ENCODE results near the gene SYT9. TPM values are rescaled to one million over a fixed set of nuclear protein-coding genes. Genes with fewer than 3 reads are reported as not detected.

Gene SYT9
- polyA plus RNA-seq, 4 donors: 0.09 to 0.72 TPM; not detected in 2

DNA sequence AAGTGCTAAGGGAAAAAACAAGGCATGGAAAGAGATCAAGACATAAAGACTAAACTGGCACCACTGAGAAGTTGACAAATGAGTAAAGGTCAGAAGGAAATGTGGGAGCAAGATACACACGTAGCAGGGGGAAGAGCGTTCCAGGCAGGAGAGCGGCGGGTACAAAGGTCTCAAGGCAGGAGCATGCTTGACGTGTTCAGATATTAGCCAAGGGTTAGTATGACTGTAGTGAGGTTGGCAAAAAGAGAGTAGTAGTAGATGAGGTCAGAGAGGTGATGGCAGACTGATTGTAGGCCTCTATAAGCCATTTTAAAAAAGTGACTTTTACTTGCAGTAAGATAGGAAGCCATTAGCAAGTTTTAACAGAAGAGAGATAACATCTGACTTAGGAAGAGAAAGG, 9.9 kb downstream of the SYT9 start:
- FAIRE-seq: no peak
- H3K36me3 ChIP-seq (ENCODE audit: control insufficient read depth in 3 of 3, insufficient read depth in 2 of 3, low read depth in 1 of 3, low read length in 3 of 3): no peaks in the 10 kb centered on the region
- WGBS, 3 donors: 9 to 51% (median 38%) methylated on average over 5 of the region's 5 CpGs
- H3K27ac ChIP-seq (ENCODE audit: low read depth in 1 of 3, low read length in 2 of 3): no peak overlapping the region
- H3K9me3 ChIP-seq (ENCODE audit: control insufficient read depth in 2 of 2, insufficient read depth in 1 of 2, low read depth in 1 of 2, low read length in 1 of 2): no peaks in the 10 kb centered on the region
- peak; percentile 24 to 72 for DNase-seq
- no peaks in the 10 kb centered on the region for H3K27me3 ChIP-seq (ENCODE audit: control insufficient read depth in 3 of 3, insufficient read depth in 3 of 3, low read length in 3 of 3)
- H3K4me3 ChIP-seq (ENCODE audit: low read depth in 1 of 3, low read length in 3 of 3): no peak overlapping the region
- H3K4me1 ChIP-seq (ENCODE audit: control insufficient read depth in 3 of 3, insufficient read depth in 2 of 3, low read depth in 1 of 3, low read length in 2 of 3): no peaks in the 10 kb centered on the region

GRCh38 chr11:7262672-7263071, 11.0 kb downstream of the SYT9 start:
- 31 to 36% (median 34%) methylated on average over 2 of the region's 2 CpGs for WGBS, 3 donors
- Histone ChIP-seq H3K4me3 (ENCODE audit: low read depth in 1 of 3, low read length in 3 of 3) (no peak overlapping the region), H3K4me1 (ENCODE audit: control insufficient read depth in 3 of 3, insufficient read depth in 2 of 3, low read depth in 1 of 3, low read length in 2 of 3) (no peaks in the 10 kb centered on the region), H3K27ac (ENCODE audit: low read depth in 1 of 3, low read length in 2 of 3) (no peak overlapping the region), H3K9me3 (ENCODE audit: control insufficient read depth in 2 of 2, insufficient read depth in 1 of 2, low read depth in 1 of 2, low read length in 1 of 2) (no peaks in the 10 kb centered on the region), H3K27me3 (ENCODE audit: control insufficient read depth in 3 of 3, insufficient read depth in 3 of 3, low read length in 3 of 3) (no peaks in the 10 kb centered on the region), H3K36me3 (ENCODE audit: control insufficient read depth in 3 of 3, insufficient read depth in 2 of 3, low read depth in 1 of 3, low read length in 3 of 3) (no peaks in the 10 kb centered on the region)
- FAIRE-seq (no peak), DNase-seq (no peak)

DNA sequence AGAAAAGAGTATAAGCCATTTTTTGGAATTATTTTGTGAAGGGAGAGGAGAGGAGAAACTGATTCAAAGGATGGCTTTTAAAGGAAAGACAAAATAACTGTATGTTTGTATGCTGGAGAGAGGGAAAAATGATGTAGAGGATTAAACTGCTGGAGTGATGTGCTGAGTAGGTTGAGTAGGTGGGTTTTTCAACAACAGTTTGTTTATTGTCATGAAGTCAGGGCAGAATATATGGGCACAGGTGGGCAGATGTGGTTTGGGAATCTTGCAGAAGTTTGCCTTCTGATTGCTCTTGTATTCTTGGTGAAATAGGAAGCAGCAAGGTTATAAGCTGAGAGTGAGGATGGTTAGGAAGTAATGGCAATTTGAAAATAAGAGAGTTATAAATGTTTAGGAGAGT, 12.1 kb downstream of the SYT9 start:
- FAIRE-seq: no peak
- no peak for DNase-seq
- H3K27ac ChIP-seq (ENCODE audit: low read depth in 1 of 3, low read length in 2 of 3): no peak overlapping the region

GRCh38 chr11:7268758-7269157, 17.1 kb downstream of the SYT9 start:
- H3K4me1 ChIP-seq (ENCODE audit: control insufficient read depth in 3 of 3, insufficient read depth in 2 of 3, low read depth in 1 of 3, low read length in 2 of 3): no peaks in the 10 kb centered on the region
- no peak overlapping the region for H3K4me3 ChIP-seq (ENCODE audit: low read depth in 1 of 3, low read length in 3 of 3)
- 33 to 55% (median 44%) methylated on average over 1 of the region's 1 CpG for WGBS, 3 donors
- no peaks in the 10 kb centered on the region for H3K27me3 ChIP-seq (ENCODE audit: control insufficient read depth in 3 of 3, insufficient read depth in 3 of 3, low read length in 3 of 3)
- DNase-seq: no peak
- no peaks in the 10 kb centered on the region for H3K36me3 ChIP-seq (ENCODE audit: control insufficient read depth in 3 of 3, insufficient read depth in 2 of 3, low read depth in 1 of 3, low read length in 3 of 3)
- FAIRE-seq: no peak
- H3K27ac ChIP-seq (ENCODE audit: low read depth in 1 of 3, low read length in 2 of 3): no peak overlapping the region
- H3K9me3 ChIP-seq (ENCODE audit: control insufficient read depth in 2 of 2, insufficient read depth in 1 of 2, low read depth in 1 of 2, low read length in 1 of 2): no peaks in the 10 kb centered on the region

More for the DNA sequence above, 12.1 kb downstream of the SYT9 start:
- Histone ChIP-seq H3K4me3 (ENCODE audit: low read depth in 1 of 3, low read length in 3 of 3) (no peak overlapping the region), H3K27me3 (ENCODE audit: control insufficient read depth in 3 of 3, insufficient read depth in 3 of 3, low read length in 3 of 3) (no peaks in the 10 kb centered on the region), H3K9me3 (ENCODE audit: control insufficient read depth in 2 of 2, insufficient read depth in 1 of 2, low read depth in 1 of 2, low read length in 1 of 2) (no peaks in the 10 kb centered on the region), H3K4me1 (ENCODE audit: control insufficient read depth in 3 of 3, insufficient read depth in 2 of 3, low read depth in 1 of 3, low read length in 2 of 3) (no peaks in the 10 kb centered on the region), H3K36me3 (ENCODE audit: control insufficient read depth in 3 of 3, insufficient read depth in 2 of 3, low read depth in 1 of 3, low read length in 3 of 3) (no peaks in the 10 kb centered on the region)

- FAIRE-seq (no peak), DNase-seq (no peak)
- no peaks in the 10 kb centered on the region for H3K4me1 ChIP-seq (ENCODE audit: control insufficient read depth in 3 of 3, insufficient read depth in 2 of 3, low read depth in 1 of 3, low read length in 2 of 3)
- H3K4me3 ChIP-seq (ENCODE audit: low read depth in 1 of 3, low read length in 3 of 3): no peak overlapping the region
- no peaks in the 10 kb centered on the region for H3K36me3 ChIP-seq (ENCODE audit: control insufficient read depth in 3 of 3, insufficient read depth in 2 of 3, low read depth in 1 of 3, low read length in 3 of 3)
- WGBS, 3 donors: 27 to 63% (median 43%) methylated on average over 3 of the region's 3 CpGs
- H3K27ac ChIP-seq (ENCODE audit: low read depth in 1 of 3, low read length in 2 of 3): no peak overlapping the region
- H3K27me3 ChIP-seq (ENCODE audit: control insufficient read depth in 3 of 3, insufficient read depth in 3 of 3, low read length in 3 of 3): no peaks in the 10 kb centered on the region
- H3K9me3 ChIP-seq (ENCODE audit: control insufficient read depth in 2 of 2, insufficient read depth in 1 of 2, low read depth in 1 of 2, low read length in 1 of 2): no peaks in the 10 kb centered on the region
These were observed 18.6 kb downstream of the SYT9 start for GRCh38 chr11:7270233-7270865.

DNA sequence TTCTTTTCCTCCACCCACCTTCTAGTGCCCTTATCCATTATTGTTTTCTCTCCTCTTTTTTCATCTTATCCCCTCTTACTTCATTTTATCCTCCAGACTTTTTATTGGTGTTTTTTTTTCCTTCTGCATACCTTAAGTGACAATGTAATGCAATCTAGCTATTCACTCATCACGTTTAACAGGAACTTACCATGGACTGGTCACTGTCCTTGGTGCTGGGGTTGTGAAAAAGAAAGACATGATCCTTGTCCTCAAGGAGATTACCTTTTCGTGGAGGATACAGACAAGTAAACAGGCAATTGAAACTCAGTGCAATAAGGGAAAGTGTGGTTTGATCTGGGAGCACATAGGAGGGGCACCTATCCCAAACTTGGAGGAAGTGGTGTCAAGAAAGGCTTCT, 20.7 kb downstream of the SYT9 start:
- FAIRE-seq (no peak), DNase-seq (no peak)
- no peak overlapping the region for H3K27ac ChIP-seq (ENCODE audit: low read depth in 1 of 3, low read length in 2 of 3)
- no peaks in the 10 kb centered on the region for H3K4me1 ChIP-seq (ENCODE audit: control insufficient read depth in 3 of 3, insufficient read depth in 2 of 3, low read depth in 1 of 3, low read length in 2 of 3)
- H3K36me3 ChIP-seq (ENCODE audit: control insufficient read depth in 3 of 3, insufficient read depth in 2 of 3, low read depth in 1 of 3, low read length in 3 of 3): no peaks in the 10 kb centered on the region
- H3K4me3 ChIP-seq (ENCODE audit: low read depth in 1 of 3, low read length in 3 of 3): no peak overlapping the region
- no peaks in the 10 kb centered on the region for H3K27me3 ChIP-seq (ENCODE audit: control insufficient read depth in 3 of 3, insufficient read depth in 3 of 3, low read length in 3 of 3)
- 15 to 29% (median 20%) methylated on average over 2 of the region's 2 CpGs for WGBS, 3 donors
- no peaks in the 10 kb centered on the region for H3K9me3 ChIP-seq (ENCODE audit: control insufficient read depth in 2 of 2, insufficient read depth in 1 of 2, low read depth in 1 of 2, low read length in 1 of 2)

- Histone ChIP-seq H3K27ac (ENCODE audit: low read depth in 1 of 3, low read length in 2 of 3) (no peak overlapping the region), H3K27me3 (ENCODE audit: control insufficient read depth in 3 of 3, insufficient read depth in 3 of 3, low read length in 3 of 3) (no peaks in the 10 kb centered on the region), H3K4me3 (ENCODE audit: low read depth in 1 of 3, low read length in 3 of 3) (no peak overlapping the region), H3K4me1 (ENCODE audit: control insufficient read depth in 3 of 3, insufficient read depth in 2 of 3, low read depth in 1 of 3, low read length in 2 of 3) (no peaks in the 10 kb centered on the region), H3K36me3 (ENCODE audit: control insufficient read depth in 3 of 3, insufficient read depth in 2 of 3, low read depth in 1 of 3, low read length in 3 of 3) (no peaks in the 10 kb centered on the region), H3K9me3 (ENCODE audit: control insufficient read depth in 2 of 2, insufficient read depth in 1 of 2, low read depth in 1 of 2, low read length in 1 of 2) (no peaks in the 10 kb centered on the region)
- FAIRE-seq (no peak), DNase-seq (no peak)
These were observed 23.4 kb downstream of the SYT9 start for GRCh38 chr11:7275133-7275532.

- Histone ChIP-seq H3K9me3 (ENCODE audit: control insufficient read depth in 2 of 2, insufficient read depth in 1 of 2, low read depth in 1 of 2, low read length in 1 of 2) (no peaks in the 10 kb centered on the region), H3K4me1 (ENCODE audit: control insufficient read depth in 3 of 3, insufficient read depth in 2 of 3, low read depth in 1 of 3, low read length in 2 of 3) (no peaks in the 10 kb centered on the region), H3K4me3 (ENCODE audit: low read depth in 1 of 3, low read length in 3 of 3) (no peak overlapping the region), H3K36me3 (ENCODE audit: control insufficient read depth in 3 of 3, insufficient read depth in 2 of 3, low read depth in 1 of 3, low read length in 3 of 3) (no peaks in the 10 kb centered on the region), H3K27ac (ENCODE audit: low read depth in 1 of 3, low read length in 2 of 3) (no peak overlapping the region), H3K27me3 (ENCODE audit: control insufficient read depth in 3 of 3, insufficient read depth in 3 of 3, low read length in 3 of 3) (no peaks in the 10 kb centered on the region)
- 35 to 47% (median 45%) methylated on average over 3 of the region's 3 CpGs for WGBS, 3 donors
- DNase-seq (peak; percentile 35 to 36), FAIRE-seq (no peak)
These were observed 26.7 kb downstream of the SYT9 start for GRCh38 chr11:7278314-7278917.

DNA sequence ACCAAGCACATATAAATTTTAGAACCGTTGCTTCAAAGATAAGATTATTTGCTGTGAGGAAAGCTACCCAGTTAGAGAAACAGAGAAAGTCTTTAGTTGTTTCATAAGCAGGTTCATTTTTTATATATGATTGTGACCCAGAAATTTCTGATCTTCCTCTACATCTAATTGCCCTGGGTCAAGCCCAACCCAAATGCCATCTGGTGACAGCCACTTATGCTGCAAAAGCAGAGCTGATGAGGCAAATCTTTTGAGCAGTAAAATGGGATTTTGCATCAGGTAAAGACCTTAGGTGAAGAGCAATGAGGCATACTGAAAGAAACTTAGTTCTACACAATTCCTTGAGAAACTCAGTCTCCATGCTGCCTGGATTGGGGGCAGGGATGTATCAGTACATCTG, 28.0 kb downstream of the SYT9 start:
- Histone ChIP-seq H3K4me3 (ENCODE audit: low read depth in 1 of 3, low read length in 3 of 3) (no peak overlapping the region), H3K27ac (ENCODE audit: low read depth in 1 of 3, low read length in 2 of 3) (no peak overlapping the region), H3K4me1 (ENCODE audit: control insufficient read depth in 3 of 3, insufficient read depth in 2 of 3, low read depth in 1 of 3, low read length in 2 of 3) (no peaks in the 10 kb centered on the region), H3K36me3 (ENCODE audit: control insufficient read depth in 3 of 3, insufficient read depth in 2 of 3, low read depth in 1 of 3, low read length in 3 of 3) (no peaks in the 10 kb centered on the region), H3K9me3 (ENCODE audit: control insufficient read depth in 2 of 2, insufficient read depth in 1 of 2, low read depth in 1 of 2, low read length in 1 of 2) (no peaks in the 10 kb centered on the region), H3K27me3 (ENCODE audit: control insufficient read depth in 3 of 3, insufficient read depth in 3 of 3, low read length in 3 of 3) (no peaks in the 10 kb centered on the region)
- DNase-seq (no peak), FAIRE-seq (no peak)
- WGBS, 3 donors: 17 to 62% (median 44%) methylated on average over 1 of the region's 1 CpG

Data from small intestine (tissue), 7 donors.